ENCODE data around the gene PIK3C3. TPM values are rescaled to one million over a fixed set of nuclear protein-coding genes. Genes with fewer than 3 reads are reported as not detected.
A peak's percentile ranks its signal among the peaks of the same experiment; 100 is the strongest.
"Not testable (repeated sequence)": the region's sequence is repeated elsewhere in the genome, so short reads cannot be mapped to it uniquely, and the experiment has no call there.

Gene PIK3C3
- total RNA-seq, 6 experiments from 2014 or later, result 15.2 to 27.2 (median 19.6) TPM

GRCh38 chr18:42107691-42108450 is 152.8 kb downstream of the PIK3C3 start:
- H3K4me3 ChIP-seq, result no peak overlapping the region
- H3K36me3 ChIP-seq, result no peaks in the 10 kb centered on the region
- no peaks in the 10 kb centered on the region for H3K27me3 ChIP-seq
- WGBS (ENCODE audit: insufficient coverage, low coverage, low lambda C conversion rate, missing lambda C conversion rate), result 71% methylated on average over 10 of the region's 10 CpGs
- ATAC-seq (no peak), DNase-seq (no peak)
- intact Hi-C loops (cut with DNase I), result no loop called here
- TF ChIP-seq CTCF (IDR thresholded peaks at IDR 0.05) (no peak), POLR2A (IDR thresholded peaks at IDR 0.05) (no peak)
- no peaks in the 10 kb centered on the region for H3K9me3 ChIP-seq
- no peak overlapping the region for H3K27ac ChIP-seq
- H3K4me1 ChIP-seq, result no peaks in the 10 kb centered on the region

- intact Hi-C loops (cut with DNase I); ATAC-seq: not testable (repeated sequence)
- WGBS (ENCODE audit: insufficient coverage, low coverage, low lambda C conversion rate, missing lambda C conversion rate), result 80% methylated on average over 5 of the region's 5 CpGs
Observed at GRCh38 chr18:42112147-42112546, 157.1 kb downstream of the PIK3C3 start.

GRCh38 chr18:42112657-42113420 is 157.8 kb downstream of the PIK3C3 start:
- Histone ChIP-seq H3K36me3 (no peaks in the 10 kb centered on the region), H3K27me3 (no peaks in the 10 kb centered on the region), H3K4me1 (peaks cover 0 to 15% (median 5%) of the 10 kb centered on the region in 4 donors), H3K27ac (no peak overlapping the region), H3K9me3 (no peaks in the 10 kb centered on the region), H3K4me3 (no peak overlapping the region)
- 79% methylated on average over 7 of the region's 10 CpGs for WGBS (ENCODE audit: insufficient coverage, low coverage, low lambda C conversion rate, missing lambda C conversion rate)
- no peak for DNase-seq
- intact Hi-C loops (cut with DNase I), result no loop called here
- ATAC-seq, result no peak
- TF ChIP-seq POLR2A (IDR thresholded peaks at IDR 0.05), result no peak
- TF ChIP-seq CTCF (IDR thresholded peaks at IDR 0.05), result no peak

More at GRCh38 chr18:42112147-42112546, 157.1 kb downstream of the PIK3C3 start:
- H3K4me3 ChIP-seq, H3K9me3 ChIP-seq, H3K36me3 ChIP-seq, DNase-seq, H3K27me3 ChIP-seq, H3K27ac ChIP-seq: not testable (repeated sequence)
- H3K4me1 ChIP-seq, result peaks cover 0 to 15% (median 5%) of the 10 kb centered on the region in 4 donors

- intact Hi-C loops (cut with DNase I), result no loop called here
- WGBS (ENCODE audit: insufficient coverage, low coverage, low lambda C conversion rate, missing lambda C conversion rate), result 30% methylated on average over 5 of the region's 5 CpGs
- Histone ChIP-seq H3K4me1 (peaks cover 0 to 15% (median 5%) of the 10 kb centered on the region in 4 donors), H3K27me3 (no peaks in the 10 kb centered on the region), H3K27ac (peak overlapping the region in 2 of 3 donors; percentile 5 to 17), H3K36me3 (no peaks in the 10 kb centered on the region), H3K4me3 (no peak overlapping the region), H3K9me3 (no peaks in the 10 kb centered on the region)
- TF ChIP-seq POLR2A (IDR thresholded peaks at IDR 0.05) (no peak), CTCF (IDR thresholded peaks at IDR 0.05) (no peak)
- DNase-seq (no peak), ATAC-seq (peak; percentile 67 to 85 (median 78))
Observed at GRCh38 chr18:42113529-42114191, 158.6 kb downstream of the PIK3C3 start.

All from right lobe of liver (tissue), 6 donors.